Stimulated activated CD8-positive, alpha-beta memory T cell treated with anti-CD3 and anti-CD28 coated beads, Interleukin-12 subunit alpha, Interleukin-12 subunit beta, amount 100 ng/mL, for 24 hours (primary cell): Measurements from ENCODE around the gene MYO9A.
"Not testable (repeated sequence)": the region's sequence is repeated elsewhere in the genome, so short reads cannot be mapped to it uniquely, and the experiment has no call there.

Source experiments
- DNase-seq: peaks from one replicate; pipeline ENCODE4 v3.0.0-alpha.2; 2020; ENCODE audit errors: extremely low read depth

Gene MYO9A

GRCh38 chr15:72092691-72093090 lies 25.3 kb downstream of the MYO9A start:
- no peak for DNase-seq

GRCh38 chr15:72092006-72092405 lies 25.9 kb downstream of the MYO9A start:
- DNase-seq: no peak

GRCh38 chr15:72086920-72087648 lies 30.9 kb downstream of the MYO9A start:
- no peak for DNase-seq

- DNase-seq: no peak
These were observed 31.8 kb downstream of the MYO9A start for GRCh38 chr15:72086010-72086697.

- no peak for DNase-seq
These were observed 35.8 kb downstream of the MYO9A start for GRCh38 chr15:72082176-72082575.

- DNase-seq: no peak
These were observed 39.1 kb downstream of the MYO9A start for GRCh38 chr15:72078887-72079286.

- no peak for DNase-seq
These were observed 40.0 kb downstream of the MYO9A start for GRCh38 chr15:72077950-72078349.

GRCh38 chr15:72074335-72075060 lies 43.5 kb downstream of the MYO9A start:
- DNase-seq: no peak

- not testable (repeated sequence) for DNase-seq
These were observed 46.5 kb downstream of the MYO9A start for GRCh38 chr15:72071448-72071825.

GRCh38 chr15:72070817-72071447 lies 47.0 kb downstream of the MYO9A start:
- no peak for DNase-seq

GRCh38 chr15:72068856-72069255 lies 49.1 kb downstream of the MYO9A start:
- no peak for DNase-seq

GRCh38 chr15:72065801-72066200 lies 52.1 kb downstream of the MYO9A start:
- no peak for DNase-seq

GRCh38 chr15:72063186-72063585 lies 54.8 kb downstream of the MYO9A start:
- no peak for DNase-seq

GRCh38 chr15:72062319-72062718 lies 55.6 kb downstream of the MYO9A start:
- no peak for DNase-seq

- no peak for DNase-seq
These were observed 57.2 kb downstream of the MYO9A start for GRCh38 chr15:72060687-72061250.

- DNase-seq: no peak
These were observed 59.4 kb downstream of the MYO9A start for GRCh38 chr15:72058585-72058984.

GRCh38 chr15:72057548-72058091 lies 60.3 kb downstream of the MYO9A start:
- no peak for DNase-seq

GRCh38 chr15:72056217-72056616 lies 61.7 kb downstream of the MYO9A start:
- DNase-seq: not testable (repeated sequence)

- DNase-seq: not testable (repeated sequence)
These were observed 64.7 kb downstream of the MYO9A start for GRCh38 chr15:72053297-72053696.

GRCh38 chr15:72050700-72051099 lies 67.2 kb downstream of the MYO9A start:
- no peak for DNase-seq

- no peak for DNase-seq
These were observed 70.9 kb downstream of the MYO9A start for GRCh38 chr15:72047020-72047419.

GRCh38 chr15:72044956-72045355 lies 73.0 kb downstream of the MYO9A start:
- DNase-seq: no peak
